HG03558 (cell line): ENCODE results near the gene SCRN2.

Experiments used
- ATAC-seq: cut with Tn5 transposase; IDR thresholded peaks from one replicate; pipeline ENCODE4 v1.9.1; 2021; ENCODE audit warnings: moderate number of reproducible peaks; ENCODE audit not compliant: unreplicated experiment; ENCODE audit errors: extremely low read depth

Gene SCRN2

GRCh38 chr17:47872019-47872650 is 31.1 kb upstream of the SCRN2 start:
- ATAC-seq = no peak

DNA sequence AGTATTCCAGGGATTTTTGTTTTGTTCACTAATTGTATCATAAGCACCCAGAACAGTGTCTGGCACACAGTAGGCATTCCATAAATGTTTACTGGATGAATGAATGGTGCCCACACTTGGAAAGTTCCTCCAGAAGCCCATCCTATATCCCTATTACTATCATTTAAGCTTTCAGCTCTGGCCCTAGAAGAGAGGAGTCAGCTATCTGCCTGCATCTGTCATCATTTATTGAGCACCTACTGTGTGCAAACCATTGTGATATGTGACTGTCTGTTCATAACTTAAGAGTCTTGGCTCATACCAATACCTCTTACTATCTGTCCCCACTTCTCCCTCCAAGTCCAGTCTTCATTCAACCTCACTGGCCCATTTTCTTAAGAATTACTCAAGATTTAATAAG is 30.0 kb upstream of the SCRN2 start:
- ATAC-seq = no peak

DNA sequence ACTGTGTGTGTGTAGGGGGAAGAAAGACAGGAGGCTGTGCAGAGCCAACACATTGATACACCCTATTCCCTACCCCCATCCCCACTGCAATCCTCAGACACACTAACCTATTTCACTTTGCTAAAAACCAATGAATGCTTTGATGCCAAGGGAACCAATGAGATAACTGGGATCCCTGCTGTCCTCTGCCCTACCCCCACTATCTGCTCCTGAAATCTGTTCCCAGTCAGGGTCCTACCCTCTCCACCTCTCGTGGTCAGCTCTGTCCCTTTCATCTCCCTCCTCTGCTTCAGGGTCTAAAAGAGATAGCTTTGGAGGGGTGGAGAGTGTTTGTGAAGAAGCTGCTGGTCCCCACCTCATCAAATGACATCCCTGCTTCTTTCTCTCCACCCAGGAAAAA is 29.0 kb upstream of the SCRN2 start:
- ATAC-seq = no peak

DNA sequence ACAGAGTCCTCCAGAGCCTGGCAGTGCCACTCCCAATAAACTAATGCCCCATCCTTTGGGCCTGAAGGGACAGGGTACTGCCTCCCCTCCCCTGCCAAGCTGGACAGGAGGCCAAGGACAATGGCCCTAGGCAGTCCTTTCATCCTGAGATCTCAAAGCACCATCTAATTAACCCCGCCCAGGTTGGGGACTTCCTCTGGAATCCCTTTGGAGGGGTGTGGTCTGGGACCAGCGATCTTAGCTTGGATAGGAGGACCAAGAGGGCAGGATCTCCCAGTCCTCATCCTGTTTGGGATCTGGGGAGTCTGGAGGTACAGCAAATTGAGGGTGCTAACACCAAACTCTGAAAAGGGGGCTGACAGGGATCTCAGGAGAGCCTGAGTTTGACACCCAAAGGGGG is 28.0 kb upstream of the SCRN2 start:
- no peak for ATAC-seq

DNA sequence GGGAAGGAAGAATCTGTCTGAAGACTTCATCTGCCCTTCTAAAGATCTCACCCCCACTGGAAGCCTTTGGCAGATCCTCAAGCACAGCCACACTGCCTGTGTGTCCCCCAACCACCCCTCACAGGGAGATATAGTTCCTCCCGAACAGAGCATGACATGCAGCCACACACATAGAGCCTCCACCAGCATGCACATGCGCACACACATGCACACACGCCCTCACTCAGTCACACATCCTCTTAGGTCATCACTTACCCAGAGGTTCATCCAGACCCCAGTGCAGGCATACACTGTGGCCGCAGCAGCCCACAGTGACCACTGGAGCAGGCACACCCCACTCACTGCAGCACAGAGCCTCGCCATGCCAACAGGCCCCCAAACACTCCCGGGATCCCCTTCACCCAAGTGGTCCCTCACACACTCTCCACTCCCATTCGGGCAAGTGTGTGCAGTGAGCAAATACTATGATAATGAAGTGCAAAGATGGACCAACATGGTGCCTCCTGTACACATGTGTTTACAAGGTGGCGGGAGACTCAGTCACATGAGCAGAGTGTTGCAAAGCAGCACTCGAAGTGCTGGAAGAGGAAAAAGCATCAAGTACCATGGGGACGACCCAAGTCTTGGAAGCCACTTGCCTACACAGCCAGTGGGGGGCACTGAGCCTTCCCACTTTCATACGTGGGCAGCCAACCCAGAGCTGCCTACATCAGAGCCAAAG is 26.9 kb upstream of the SCRN2 start:
- no peak for ATAC-seq

DNA sequence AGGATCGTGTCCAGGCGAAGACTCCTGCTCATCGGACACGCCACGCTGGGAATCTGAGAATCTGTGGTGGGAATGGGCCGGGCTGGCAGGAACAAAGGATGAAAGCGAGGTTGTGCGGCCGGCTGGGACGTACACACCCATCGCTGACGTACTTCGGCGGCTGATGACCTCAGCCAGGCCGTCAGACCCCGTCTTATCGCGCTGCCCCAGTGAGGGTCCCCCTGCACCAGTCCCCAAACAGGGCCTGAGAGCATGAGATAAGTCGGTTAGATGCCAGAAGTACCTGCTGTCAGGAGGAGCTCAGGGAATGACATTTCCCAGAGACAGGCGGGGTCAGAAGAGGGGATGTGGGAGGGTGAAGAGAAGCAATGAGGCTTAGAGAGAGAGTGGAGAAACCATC is 25.9 kb upstream of the SCRN2 start:
- no peak for ATAC-seq

DNA sequence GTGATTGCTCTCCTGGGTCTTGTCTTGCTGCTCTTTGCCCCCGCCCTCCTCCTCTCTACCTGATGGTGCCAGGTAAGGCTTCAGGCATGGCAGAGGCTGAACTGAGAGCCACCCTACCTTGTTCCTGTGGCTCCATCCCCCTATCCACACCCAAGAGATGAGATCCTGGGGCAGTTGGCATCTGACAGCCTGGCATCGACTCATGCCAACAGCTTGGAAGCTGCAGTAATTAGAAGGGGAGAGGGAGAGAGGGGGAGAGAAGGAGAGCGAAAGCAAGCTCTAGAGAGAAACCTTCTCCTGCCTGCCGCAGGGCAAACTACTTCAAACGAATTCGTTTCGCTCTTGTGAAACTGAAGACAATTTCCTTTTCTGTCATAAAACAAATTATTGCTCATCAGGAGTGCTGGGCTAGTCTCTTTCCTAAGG is 23.7 kb upstream of the SCRN2 start:
- ATAC-seq = no peak

DNA sequence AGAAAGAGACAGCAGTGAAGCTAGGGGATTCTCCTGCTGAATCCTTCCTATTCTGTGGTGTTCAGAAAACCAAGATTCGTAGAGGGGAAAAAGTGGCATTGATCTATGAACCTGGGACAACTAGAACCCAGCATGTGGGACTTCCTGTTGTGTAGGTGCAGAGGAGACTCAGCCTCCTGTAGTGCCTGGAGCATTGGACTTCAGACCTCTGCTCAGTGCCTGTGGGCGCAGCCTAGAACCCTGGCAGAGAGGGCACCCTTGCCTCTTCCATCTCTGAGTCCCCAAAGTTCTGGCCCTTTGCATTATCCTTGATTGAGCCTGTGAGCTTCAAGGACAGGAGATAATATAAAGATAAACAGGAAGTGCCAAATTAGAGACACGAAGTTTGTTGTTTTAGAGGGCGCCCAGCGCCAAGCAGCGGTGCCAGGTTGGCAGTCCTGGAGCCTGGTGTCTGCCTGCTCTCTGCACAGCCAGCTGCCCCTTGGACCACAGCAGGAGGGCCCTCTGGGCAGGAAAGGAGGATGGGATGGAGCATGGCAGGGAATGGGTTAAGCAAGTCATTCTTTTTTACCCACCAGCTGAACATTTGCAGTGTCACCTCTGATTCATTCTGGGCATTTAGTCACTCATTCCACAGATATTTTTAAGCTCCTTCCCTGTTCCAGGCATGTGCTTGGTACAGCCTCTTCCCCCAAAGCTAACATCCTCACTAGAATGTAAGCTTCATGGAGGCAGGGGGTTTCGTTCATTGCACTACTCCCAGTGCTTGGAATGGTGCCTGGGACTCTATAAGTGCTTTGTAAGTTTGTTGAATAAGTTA is 21.8 kb upstream of the SCRN2 start:
- ATAC-seq = no peak

- no peak for ATAC-seq
Observed at GRCh38 chr17:47860386-47860785, 19.3 kb upstream of the SCRN2 start.

GRCh38 chr17:47857551-47858455 is 16.7 kb upstream of the SCRN2 start:
- ATAC-seq = no peak

DNA sequence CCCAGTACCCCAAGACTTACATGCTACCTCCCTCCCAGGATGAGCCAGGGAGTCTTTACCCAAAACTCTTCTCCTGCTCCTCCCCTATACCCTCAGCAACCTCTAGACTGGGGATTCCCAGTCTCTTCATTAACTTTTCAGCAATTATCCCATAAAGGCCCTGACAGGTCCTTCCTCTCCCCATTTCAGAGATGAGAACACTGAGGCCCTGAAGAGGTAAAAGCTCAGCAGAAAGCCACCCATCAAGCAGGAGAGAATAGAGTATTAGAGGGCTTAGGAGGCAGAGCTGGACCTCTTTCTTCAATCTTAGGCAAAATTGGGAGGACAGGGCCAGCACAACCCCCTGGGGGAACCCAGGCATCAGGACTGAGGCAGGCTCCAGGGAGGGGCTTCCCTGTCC is 15.8 kb upstream of the SCRN2 start:
- ATAC-seq = no peak

DNA sequence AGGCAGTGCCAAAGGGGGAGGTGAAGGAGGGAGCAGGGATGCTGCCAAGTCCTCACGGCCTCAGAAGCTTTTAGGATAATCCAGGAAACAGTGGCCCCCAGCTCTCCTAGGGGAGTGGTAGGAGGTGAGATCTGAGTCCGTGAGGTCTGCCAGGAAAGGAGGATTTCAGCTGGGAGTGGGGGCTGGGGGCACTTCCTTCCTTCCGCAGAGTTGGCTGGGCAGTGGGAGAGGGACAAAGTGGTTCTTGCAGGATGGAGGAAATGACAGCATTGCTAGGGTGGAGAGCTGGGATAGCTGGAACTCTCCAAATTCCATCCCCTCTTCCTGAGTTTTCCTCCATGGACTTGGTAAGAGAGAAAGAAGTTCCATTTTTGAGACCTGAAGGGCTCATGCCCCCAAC is 14.7 kb upstream of the SCRN2 start:
- ATAC-seq = no peak

DNA sequence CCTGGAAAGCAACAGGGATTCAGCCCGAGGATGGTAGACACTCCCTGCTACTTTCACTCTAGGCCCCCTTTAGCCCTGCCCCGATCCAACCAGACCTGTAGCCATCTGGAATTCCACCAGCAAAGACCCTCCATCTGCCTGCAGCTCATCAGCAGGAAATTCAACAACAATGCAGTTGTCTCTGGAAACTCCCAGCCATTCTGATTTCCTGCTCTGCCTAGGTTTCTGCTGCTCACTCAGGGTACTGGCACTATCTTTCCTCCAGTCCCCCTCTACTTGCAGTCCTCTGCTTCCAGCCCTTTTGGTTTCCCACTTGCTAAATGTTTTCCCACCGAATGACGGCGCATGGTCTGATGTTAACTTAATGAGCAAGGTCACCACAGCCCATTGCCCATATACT is 12.5 kb upstream of the SCRN2 start:
- no peak for ATAC-seq

- ATAC-seq = no peak
Observed at GRCh38 chr17:47852113-47852949, 11.3 kb upstream of the SCRN2 start.

GRCh38 chr17:47851764-47852112 is 10.7 kb upstream of the SCRN2 start:
- no peak for ATAC-seq

DNA sequence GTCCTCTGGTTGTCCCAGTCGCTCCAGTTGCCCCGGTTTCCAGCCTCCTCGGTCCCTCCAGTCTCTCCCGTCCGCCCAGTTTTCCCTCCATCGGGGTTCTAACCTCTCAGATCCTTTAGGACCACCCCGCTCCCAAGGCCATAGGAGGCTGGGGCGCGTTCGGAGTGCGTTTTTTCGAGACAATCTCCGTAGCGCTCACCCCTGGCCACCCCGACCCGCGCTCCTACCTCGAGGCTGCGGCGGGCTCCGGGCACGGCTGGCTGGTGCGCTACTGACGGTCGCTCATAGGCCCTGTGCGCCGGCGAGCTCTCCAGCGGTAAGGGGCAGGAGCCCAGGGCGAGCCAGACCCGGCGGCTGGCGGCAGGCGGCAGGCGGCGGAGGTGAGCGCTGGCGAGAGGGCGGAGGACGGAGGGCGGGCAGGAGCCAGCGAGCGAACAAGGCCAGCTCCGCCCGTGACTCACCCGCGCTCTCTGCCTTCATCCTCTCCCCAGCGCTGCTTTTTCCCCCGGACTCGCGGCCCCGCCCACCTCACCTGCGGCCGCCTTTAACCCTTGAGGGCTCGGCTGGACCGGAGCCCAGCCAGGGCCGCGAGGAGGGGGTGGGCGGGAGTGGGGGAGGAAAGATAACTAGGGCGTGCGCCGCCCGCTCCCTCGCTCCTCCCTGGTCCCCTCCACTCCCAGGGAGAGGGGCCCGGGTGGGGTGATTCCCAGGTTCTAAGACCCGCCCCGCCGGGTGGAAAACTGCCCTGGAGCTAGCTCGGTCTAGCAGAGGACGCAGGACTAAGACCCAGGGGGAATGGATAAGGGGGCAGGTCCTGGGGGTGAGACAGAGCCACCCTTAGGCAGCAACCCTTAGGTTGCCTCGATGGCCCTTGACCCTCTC is 9.9 kb upstream of the SCRN2 start, which contains the start of gene SP6:
Gene SP6 (minus strand): TSS at position 472 of the 882 bp plus-strand sequence. CDS start 2,734 bp downstream, outside the sequence.
- ATAC-seq = no peak

- ATAC-seq = no peak
Observed at GRCh38 chr17:47850373-47850691, 9.3 kb upstream of the SCRN2 start.

DNA sequence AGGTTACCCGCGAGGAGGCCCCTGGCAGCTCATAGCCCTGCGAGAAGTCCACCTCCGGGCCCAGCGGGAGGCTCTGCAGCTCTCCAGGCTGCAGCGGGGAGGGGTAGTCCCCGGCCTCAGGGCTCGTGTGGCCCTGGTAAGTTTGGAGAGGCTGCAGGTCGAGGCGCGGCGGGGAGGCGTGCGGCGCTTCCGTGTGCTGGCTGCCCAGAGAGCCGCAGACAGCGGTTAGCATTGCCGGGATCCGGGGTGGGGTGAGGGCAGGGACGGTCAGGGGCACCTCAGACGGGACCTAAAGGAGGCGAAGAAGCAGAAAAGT is 7.1 kb upstream of the SCRN2 start:
- no peak for ATAC-seq
